Measurements from ENCODE around the gene ZNF407.

Gene ZNF407

GRCh38 chr18:74996055-74996454, 398.4 kb downstream of the ZNF407 start:
- no peak for DNase-seq (ENCODE audit: low read depth in 2 of 2, low spot score in 1 of 2)

GRCh38 chr18:74996996-74997395, 399.3 kb downstream of the ZNF407 start:
- DNase-seq (ENCODE audit: low read depth in 2 of 2, low spot score in 1 of 2) = no peak

GRCh38 chr18:75000920-75001319, 403.2 kb downstream of the ZNF407 start:
- no peak for DNase-seq (ENCODE audit: low read depth in 2 of 2, low spot score in 1 of 2)

GRCh38 chr18:75003039-75003438, 405.4 kb downstream of the ZNF407 start:
- no peak for DNase-seq (ENCODE audit: low read depth in 2 of 2, low spot score in 1 of 2)

- DNase-seq (ENCODE audit: low read depth in 2 of 2, low spot score in 1 of 2) = no peak
Observed at GRCh38 chr18:75003764-75004690, 406.4 kb downstream of the ZNF407 start.

GRCh38 chr18:75005626-75006025, 408.0 kb downstream of the ZNF407 start:
- no peak for DNase-seq (ENCODE audit: low read depth in 2 of 2, low spot score in 1 of 2)

- no peak for DNase-seq (ENCODE audit: low read depth in 2 of 2, low spot score in 1 of 2)
Observed at GRCh38 chr18:75008186-75008585, 410.5 kb downstream of the ZNF407 start.

GRCh38 chr18:75009296-75009695, 411.6 kb downstream of the ZNF407 start:
- DNase-seq (ENCODE audit: low read depth in 2 of 2, low spot score in 1 of 2) = no peak

GRCh38 chr18:75009878-75010277, 412.2 kb downstream of the ZNF407 start:
- DNase-seq (ENCODE audit: low read depth in 2 of 2, low spot score in 1 of 2) = no peak

GRCh38 chr18:75010278-75010677, 412.6 kb downstream of the ZNF407 start:
- DNase-seq (ENCODE audit: low read depth in 2 of 2, low spot score in 1 of 2) = no peak

GRCh38 chr18:75010689-75011088, 413.0 kb downstream of the ZNF407 start:
- DNase-seq (ENCODE audit: low read depth in 2 of 2, low spot score in 1 of 2) = no peak

GRCh38 chr18:75016025-75016717, 418.5 kb downstream of the ZNF407 start:
- no peak for DNase-seq (ENCODE audit: low read depth in 2 of 2, low spot score in 1 of 2)

GRCh38 chr18:75023473-75023872, 425.8 kb downstream of the ZNF407 start:
- DNase-seq (ENCODE audit: low read depth in 2 of 2, low spot score in 1 of 2) = no peak

- DNase-seq (ENCODE audit: low read depth in 2 of 2, low spot score in 1 of 2) = no peak
Observed at GRCh38 chr18:75024871-75025270, 427.2 kb downstream of the ZNF407 start.

- DNase-seq (ENCODE audit: low read depth in 2 of 2, low spot score in 1 of 2) = no peak
Observed at GRCh38 chr18:75025573-75025972, 427.9 kb downstream of the ZNF407 start.

GRCh38 chr18:75029481-75029880, 431.8 kb downstream of the ZNF407 start:
- DNase-seq (ENCODE audit: low read depth in 2 of 2, low spot score in 1 of 2) = no peak

GRCh38 chr18:75031717-75032317, 434.1 kb downstream of the ZNF407 start:
- no peak for DNase-seq (ENCODE audit: low read depth in 2 of 2, low spot score in 1 of 2)

- DNase-seq (ENCODE audit: low read depth in 2 of 2, low spot score in 1 of 2) = no peak
Observed at GRCh38 chr18:75033516-75033915, 435.8 kb downstream of the ZNF407 start.

GRCh38 chr18:75034937-75035336, 437.3 kb downstream of the ZNF407 start:
- DNase-seq (ENCODE audit: low read depth in 2 of 2, low spot score in 1 of 2) = no peak

- DNase-seq (ENCODE audit: low read depth in 2 of 2, low spot score in 1 of 2) = no peak
Observed at GRCh38 chr18:75035928-75036327, 438.3 kb downstream of the ZNF407 start.

- no peak for DNase-seq (ENCODE audit: low read depth in 2 of 2, low spot score in 1 of 2)
Observed at GRCh38 chr18:75036917-75037688, 439.4 kb downstream of the ZNF407 start.

Measured in stimulated activated CD8-positive, alpha-beta memory T cell treated with anti-CD3 and anti-CD28 coated beads, Interleukin-4, amount 100 ng/mL, for 1 hour (primary cell).